ENCODE measurements around the gene NKAIN2.

Gene NKAIN2

GRCh38 chr6:123808556-123808955 lies 4.9 kb downstream of the NKAIN2 start:
- no peak for DNase-seq (ENCODE audit: low read depth in 2 of 2)

DNA sequence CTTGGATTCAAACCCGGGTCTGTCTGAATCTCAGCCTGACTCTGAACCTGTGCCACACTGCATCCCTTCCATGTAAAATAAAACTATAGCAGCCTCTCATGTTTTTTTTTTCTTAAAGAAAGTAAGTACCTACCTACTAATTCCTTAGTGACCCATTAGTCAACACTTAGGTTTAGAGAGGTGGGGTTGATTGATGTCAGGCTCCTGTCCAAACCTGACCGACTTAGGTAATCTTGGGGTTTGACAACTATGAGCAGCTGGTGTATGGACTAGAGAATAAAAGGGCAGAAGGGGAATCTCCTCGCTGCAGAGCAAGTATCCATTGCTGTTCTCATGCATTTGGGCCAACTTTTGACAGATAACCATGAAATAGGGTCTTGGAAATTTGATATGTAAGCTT lies 6.5 kb downstream of the NKAIN2 start:
- no peak for DNase-seq (ENCODE audit: low read depth in 2 of 2)

- DNase-seq (ENCODE audit: low read depth in 2 of 2) = no peak
Measured at GRCh38 chr6:123810948-123811347, 7.3 kb downstream of the NKAIN2 start.

DNA sequence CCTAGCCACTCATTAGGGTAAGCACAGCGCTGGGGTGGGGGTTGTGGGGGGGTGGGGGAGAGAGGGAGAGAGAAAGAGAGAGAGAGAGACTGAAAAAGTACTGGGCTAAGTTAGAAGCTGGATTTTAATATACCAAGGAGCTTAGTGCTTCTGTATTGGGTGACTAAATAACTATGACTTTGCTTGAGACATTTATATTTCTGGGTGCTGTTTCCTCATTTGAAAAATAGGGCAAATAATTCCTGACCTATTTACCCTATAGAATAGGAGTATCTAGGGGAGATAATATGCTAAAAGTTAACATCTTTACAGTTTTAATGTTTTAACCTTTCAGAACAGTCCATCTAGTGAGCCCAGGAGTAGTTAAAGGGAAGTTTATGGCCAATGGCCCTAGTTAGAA lies 7.7 kb downstream of the NKAIN2 start:
- no peak for DNase-seq (ENCODE audit: low read depth in 2 of 2)

GRCh38 chr6:123812621-123813020 lies 9.0 kb downstream of the NKAIN2 start:
- DNase-seq (ENCODE audit: low read depth in 2 of 2) = no peak

- no peak for DNase-seq (ENCODE audit: low read depth in 2 of 2)
Measured at GRCh38 chr6:123821112-123821511, 17.4 kb downstream of the NKAIN2 start.

DNA sequence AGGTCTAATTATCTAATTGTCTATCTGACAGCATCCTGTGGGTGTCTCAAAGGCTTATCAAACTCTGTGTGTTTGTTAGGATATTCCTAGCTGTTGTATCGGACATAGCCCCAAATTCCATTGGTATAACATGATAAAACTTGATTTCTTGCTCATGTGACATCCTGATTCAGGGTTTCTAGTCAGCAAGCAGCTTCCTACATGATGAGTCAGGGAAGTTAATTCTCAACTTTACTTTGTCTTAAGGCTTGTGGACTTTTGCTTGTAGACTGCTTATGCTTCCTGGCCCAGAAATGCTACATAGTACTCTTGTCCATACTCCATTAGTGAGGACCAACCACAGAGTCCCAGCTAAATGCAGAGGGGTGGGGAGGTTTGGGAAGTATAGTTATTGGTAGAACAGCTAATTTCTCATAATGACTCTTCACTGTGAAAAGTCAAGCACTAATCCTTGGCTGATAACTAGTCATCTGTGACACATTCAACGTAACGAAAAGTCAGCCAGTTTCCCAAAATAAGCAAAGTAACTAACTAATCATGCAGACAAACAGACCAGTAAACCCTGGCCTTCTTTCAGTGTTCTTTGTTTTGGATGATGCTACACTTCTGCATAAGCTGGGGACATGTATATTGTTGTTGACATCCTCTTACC lies 25.8 kb downstream of the NKAIN2 start:
- DNase-seq (ENCODE audit: low read depth in 2 of 2) = no peak

- DNase-seq (ENCODE audit: low read depth in 2 of 2) = no peak
Measured at GRCh38 chr6:123830120-123830519, 26.5 kb downstream of the NKAIN2 start.

GRCh38 chr6:123838505-123839234 lies 35.0 kb downstream of the NKAIN2 start:
- DNase-seq (ENCODE audit: low read depth in 2 of 2) = no peak

DNA sequence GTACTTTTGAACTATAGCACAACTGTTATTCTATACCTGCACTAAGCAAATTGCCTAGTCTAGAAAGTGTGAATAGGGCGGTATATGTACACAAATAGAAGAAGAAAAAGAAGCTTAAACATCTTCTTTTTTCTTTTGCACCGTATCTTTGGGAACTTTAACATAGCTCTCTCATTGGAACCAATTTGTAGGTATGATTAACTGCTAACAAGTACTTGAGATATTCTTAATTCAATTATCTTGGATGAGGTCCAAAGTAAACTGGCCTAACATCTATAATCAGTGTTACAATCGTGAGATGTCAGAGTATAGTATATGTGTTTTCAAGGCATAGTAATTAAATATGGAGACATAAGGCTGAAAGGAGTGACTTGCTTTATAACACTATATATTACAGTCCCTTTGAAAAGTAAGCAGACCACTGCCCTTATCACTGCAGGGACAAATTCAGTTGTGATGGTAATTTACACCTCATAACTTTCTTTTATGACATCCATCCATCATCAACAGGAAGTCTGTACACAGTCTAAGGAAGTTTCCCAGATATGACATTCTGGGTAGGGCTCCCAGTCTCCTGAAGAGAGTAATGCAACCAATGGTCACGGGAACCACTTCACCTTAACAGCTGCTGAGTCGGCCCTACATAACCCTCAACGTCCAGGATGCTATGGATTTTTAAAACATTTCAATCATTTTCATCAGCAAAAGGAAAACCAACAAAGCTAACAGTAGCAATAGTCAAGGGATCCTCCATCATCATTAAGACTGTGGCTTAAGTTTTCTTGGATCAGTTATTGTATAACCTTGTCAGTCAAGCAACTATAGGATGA lies 37.6 kb downstream of the NKAIN2 start:
- DNase-seq (ENCODE audit: low read depth in 2 of 2) = no peak

DNA sequence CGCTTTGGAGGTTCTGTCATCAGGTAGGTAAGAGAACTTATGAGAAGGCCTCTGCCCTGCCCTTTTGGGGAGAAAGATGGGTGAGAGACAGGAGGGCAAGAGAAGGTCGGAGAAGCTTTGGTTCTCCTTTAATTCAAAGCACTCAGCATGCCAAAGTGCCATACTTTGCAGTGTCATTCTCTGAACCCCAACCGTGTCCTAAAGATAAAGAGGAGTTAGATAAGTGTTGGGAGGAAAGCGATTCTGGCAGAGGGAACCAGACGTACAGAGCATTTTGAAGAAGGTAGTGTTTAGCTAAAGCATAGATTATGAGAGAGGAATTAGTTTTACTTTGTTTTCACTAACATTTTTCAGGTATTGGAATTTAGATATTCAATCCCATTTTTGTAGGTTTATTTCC lies 40.3 kb downstream of the NKAIN2 start:
- DNase-seq (ENCODE audit: low read depth in 2 of 2) = no peak

- DNase-seq (ENCODE audit: low read depth in 2 of 2) = no peak
Measured at GRCh38 chr6:123848347-123848746, 44.7 kb downstream of the NKAIN2 start.

GRCh38 chr6:123849406-123849805 lies 45.7 kb downstream of the NKAIN2 start:
- DNase-seq (ENCODE audit: low read depth in 2 of 2) = no peak

DNA sequence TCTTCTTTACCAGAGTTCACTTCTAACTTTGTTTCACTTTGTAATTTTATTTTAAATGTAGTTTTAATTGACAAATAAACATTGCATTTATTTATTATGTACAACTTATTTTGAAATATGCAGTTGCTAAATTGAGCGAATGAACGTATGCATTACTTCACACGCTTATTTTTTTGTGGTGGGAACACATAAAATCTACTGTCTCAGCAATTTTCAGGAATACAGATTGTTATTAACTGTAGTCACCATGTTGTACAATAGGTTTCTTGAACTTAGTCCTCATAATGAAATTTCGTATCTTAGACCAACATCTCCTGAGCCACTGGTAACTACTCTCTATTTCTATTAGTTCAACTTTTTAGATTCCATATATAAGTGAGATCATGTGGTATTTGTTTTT lies 46.9 kb downstream of the NKAIN2 start:
- DNase-seq (ENCODE audit: low read depth in 2 of 2) = no peak

DNA sequence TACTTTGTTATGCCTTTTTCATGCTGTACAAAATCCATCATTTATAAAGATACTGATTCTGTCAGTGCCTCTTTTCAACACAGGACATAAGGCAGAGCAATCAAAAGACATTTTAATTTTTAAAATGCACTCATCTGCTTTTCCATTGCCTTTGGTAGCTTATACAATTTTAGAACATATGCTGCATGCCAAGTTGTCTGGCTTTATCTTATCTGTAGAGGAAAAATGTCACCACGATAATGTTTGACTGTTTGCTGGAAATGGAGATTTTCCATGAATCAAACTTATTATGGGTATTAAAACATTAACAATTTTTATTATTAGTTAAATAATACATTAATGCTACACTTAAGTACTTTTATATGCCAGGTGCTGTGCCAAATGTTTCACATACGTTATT lies 50.5 kb downstream of the NKAIN2 start:
- DNase-seq (ENCODE audit: low read depth in 2 of 2) = no peak

DNA sequence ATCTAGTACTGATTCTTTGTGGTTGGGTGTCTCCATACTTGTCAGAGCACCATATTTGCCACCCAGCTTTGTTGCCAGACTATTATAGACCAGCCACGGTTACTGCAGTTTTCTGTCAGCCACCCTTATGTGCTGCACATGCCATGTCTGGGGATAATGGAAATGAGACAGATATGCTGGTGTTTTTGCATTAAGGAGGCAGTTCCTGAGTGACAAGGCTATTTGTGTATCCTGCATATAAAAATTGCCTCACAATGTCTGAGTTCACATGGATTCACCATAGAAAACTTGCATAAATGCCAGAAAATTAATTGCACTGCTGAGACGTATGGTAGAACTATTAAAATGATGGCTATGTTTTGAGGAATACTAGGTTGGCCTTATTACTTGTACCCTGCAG lies 51.8 kb downstream of the NKAIN2 start:
- no peak for DNase-seq (ENCODE audit: low read depth in 2 of 2)

GRCh38 chr6:123859291-123859690 lies 55.6 kb downstream of the NKAIN2 start:
- DNase-seq (ENCODE audit: low read depth in 2 of 2) = no peak

DNA sequence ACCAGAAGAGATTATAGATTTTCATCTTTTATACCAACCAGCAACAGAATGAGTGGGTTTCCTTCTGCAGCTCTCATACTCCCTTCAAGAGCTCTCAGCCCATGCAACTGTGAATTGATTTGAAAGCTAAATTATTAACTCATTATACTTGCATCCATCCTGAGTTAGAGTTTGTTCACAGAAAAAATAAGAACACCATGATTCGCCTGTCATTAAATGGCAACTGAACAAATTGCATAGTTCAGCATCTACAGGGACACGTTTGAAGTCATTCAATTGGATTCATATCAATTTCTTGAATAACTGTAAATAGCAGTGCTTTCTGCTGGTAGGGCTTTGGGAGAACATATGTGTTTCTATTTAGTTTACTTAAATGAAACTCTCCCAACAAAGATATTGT lies 65.7 kb downstream of the NKAIN2 start:
- no peak for DNase-seq (ENCODE audit: low read depth in 2 of 2)

DNA sequence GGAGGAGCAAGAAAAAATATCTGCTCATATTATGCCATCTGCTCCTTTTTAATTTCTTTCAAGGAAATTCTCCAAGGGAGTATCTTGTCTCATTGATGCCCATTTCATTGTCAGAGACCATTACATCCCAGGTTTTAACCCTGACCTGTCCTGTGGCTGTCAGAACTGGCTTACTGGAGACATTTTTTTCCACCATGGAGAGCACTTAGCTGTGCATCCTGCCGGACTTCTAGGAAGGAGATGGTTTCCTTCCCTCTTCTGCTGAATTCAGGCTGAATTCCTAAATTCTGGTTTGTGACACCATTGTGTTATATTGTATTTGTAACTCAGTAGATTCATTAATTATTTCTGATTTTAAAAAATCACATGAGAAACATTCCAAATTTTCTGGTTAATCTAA lies 70.3 kb downstream of the NKAIN2 start:
- DNase-seq (ENCODE audit: low read depth in 2 of 2) = no peak

GRCh38 chr6:123875784-123876183 lies 72.1 kb downstream of the NKAIN2 start:
- DNase-seq (ENCODE audit: low read depth in 2 of 2) = no peak

- DNase-seq (ENCODE audit: low read depth in 2 of 2) = no peak
Measured at GRCh38 chr6:123879749-123880148, 76.1 kb downstream of the NKAIN2 start.

DNA sequence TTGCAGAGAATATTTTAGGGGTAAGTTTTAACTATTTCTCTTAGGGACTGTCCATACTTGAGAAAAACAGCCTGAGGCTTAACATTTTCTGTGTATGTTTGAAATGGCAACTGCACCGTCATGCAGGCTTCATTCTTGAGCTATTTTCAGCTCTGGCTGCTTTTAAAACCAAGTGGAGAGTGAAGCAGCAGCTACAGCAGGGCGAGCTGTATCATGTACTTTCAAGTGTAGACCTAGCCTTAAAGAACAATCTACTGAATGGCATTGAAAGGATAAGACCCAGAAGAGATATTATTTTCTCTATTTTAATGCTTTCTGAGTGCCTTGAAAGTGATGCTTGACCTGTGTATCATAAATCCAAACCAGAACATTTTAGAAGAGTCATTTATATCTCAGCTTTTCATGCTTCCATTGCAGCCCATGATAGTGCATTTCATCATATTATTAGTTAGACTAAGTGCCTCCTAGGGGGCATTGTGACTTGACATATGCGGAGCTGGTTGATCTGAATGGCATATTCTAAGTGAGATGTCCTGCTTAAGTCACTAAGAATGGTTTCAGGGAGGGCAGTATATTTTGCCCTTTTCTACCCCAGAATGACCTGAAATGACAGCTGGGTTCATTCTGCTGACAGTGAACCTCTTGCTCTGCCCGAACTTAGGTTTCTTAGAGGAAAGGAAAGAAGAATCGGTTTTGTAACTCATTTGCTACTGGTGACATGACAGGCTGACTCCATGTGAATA lies 85.3 kb downstream of the NKAIN2 start:
- DNase-seq (ENCODE audit: low read depth in 2 of 2) = no peak
